Mesenchymal stem cell (in vitro differentiated cells and primary cell): Measurements from ENCODE around the gene RNU6-9.
"Not testable (repeated sequence)": the region's sequence is repeated elsewhere in the genome, so short reads cannot be mapped to it uniquely, and the experiment has no call there.

Experiments used
- DNase-seq: peaks from one replicate; pipeline ENCODE4 v3.0.0-alpha.2; 2013
- H2AFZ ChIP-seq: one replicate; pipeline ENCODE4 v1.6.1; 2013; ENCODE audit warnings: low read depth, mild to moderate bottlenecking, control low read depth, inconsistent platforms, low read length, moderate library complexity
- H2AK5ac ChIP-seq: 2 replicates; pipeline ENCODE4 v1.6.1; 2013; ENCODE audit warnings: low read length, moderate library complexity, mild to moderate bottlenecking, inconsistent platforms; ENCODE audit not compliant: severe bottlenecking
- H2BK120ac ChIP-seq: one replicate; pipeline ENCODE4 v1.6.1; 2013; ENCODE audit warnings: low read depth, mild to moderate bottlenecking, inconsistent platforms, low read length, moderate library complexity
- H2BK12ac ChIP-seq, 2 experiments: one replicate each; pipeline ENCODE4 v1.6.1; 2013; ENCODE audit warnings: inconsistent platforms in 2 of 2, low read length in 2 of 2, mild to moderate bottlenecking in 2 of 2, moderate library complexity in 2 of 2, control low read depth in 1 of 2
- H2BK15ac ChIP-seq: one replicate; pipeline ENCODE4 v1.6.1; 2013; ENCODE audit warnings: mild to moderate bottlenecking, low read depth, inconsistent platforms; ENCODE audit not compliant: poor library complexity, severe bottlenecking
- H2BK5ac ChIP-seq: 2 replicates; pipeline ENCODE4 v1.6.1; 2013; ENCODE audit warnings: low read depth, mild to moderate bottlenecking, low read length, control low read depth, inconsistent platforms; ENCODE audit not compliant: poor library complexity, severe bottlenecking
- H3K14ac ChIP-seq, 2 experiments: one replicate each; pipeline ENCODE4 v1.6.1; 2013; ENCODE audit warnings: inconsistent platforms in 2 of 2, low read length in 2 of 2, control low read depth in 1 of 2, mild to moderate bottlenecking in 1 of 2, moderate library complexity in 1 of 2
- H3K18ac ChIP-seq, 2 experiments: one replicate each; pipeline ENCODE4 v1.6.1; 2013; ENCODE audit warnings: inconsistent platforms in 2 of 2, low read length in 2 of 2, control low read depth in 1 of 2, low read depth in 1 of 2, mild to moderate bottlenecking in 1 of 2
- H3K23ac ChIP-seq, 2 experiments: one replicate each; pipeline ENCODE4 v1.6.1; 2013; ENCODE audit warnings: inconsistent platforms in 2 of 2, low read length in 2 of 2, mild to moderate bottlenecking in 2 of 2, moderate library complexity in 2 of 2, control low read depth in 1 of 2
- H3K27ac ChIP-seq: 2 replicates; pipeline ENCODE4 v1.5.1; 2013; ENCODE audit warnings: mild to moderate bottlenecking, moderate library complexity, low read length, control low read depth, inconsistent platforms; ENCODE audit not compliant: poor library complexity, severe bottlenecking
- H3K27me3 ChIP-seq, 2 experiments: 2 replicates each; pipeline versions ENCODE4 v1.6.1 to v1.7.0; 2013; ENCODE audit warnings: low read length in 2 of 2, mild to moderate bottlenecking in 2 of 2, moderate library complexity in 2 of 2, control low read depth in 1 of 2, inconsistent platforms in 1 of 2; ENCODE audit not compliant: control insufficient read depth in 1 of 2, insufficient read depth in 1 of 2
- H3K36me3 ChIP-seq, 2 experiments: 2 replicates each; pipeline versions ENCODE4 v1.6.1 to v1.7.0; 2013; ENCODE audit warnings: low read length in 2 of 2, control low read depth in 1 of 2, inconsistent platforms in 1 of 2, low read depth in 1 of 2, mild to moderate bottlenecking in 1 of 2; ENCODE audit not compliant: insufficient read depth in 2 of 2, control insufficient read depth in 1 of 2
- H3K4ac ChIP-seq, 2 experiments: one replicate each; pipeline ENCODE4 v1.6.1; 2013; ENCODE audit warnings: inconsistent platforms in 2 of 2, low read length in 2 of 2, mild to moderate bottlenecking in 2 of 2, moderate library complexity in 2 of 2, control low read depth in 1 of 2, low read depth in 1 of 2
- H3K4me1 ChIP-seq: 2 replicates; pipeline ENCODE4 v1.6.1; 2013; ENCODE audit warnings: low read depth, low read length, control low read depth; ENCODE audit not compliant: control insufficient read depth, insufficient read depth
- H3K4me2 ChIP-seq: 2 replicates; pipeline ENCODE4 v1.6.1; 2013; ENCODE audit warnings: low read length, mild to moderate bottlenecking, inconsistent platforms; ENCODE audit not compliant: poor library complexity, severe bottlenecking
- H3K4me3 ChIP-seq, 2 experiments: 2 replicates each; pipeline versions ENCODE4 v1.5.1 to v1.7.0; 2013; ENCODE audit warnings: low read length in 2 of 2, mild to moderate bottlenecking in 2 of 2, control low read depth in 1 of 2, low read depth in 1 of 2; ENCODE audit not compliant: insufficient read depth in 1 of 2
- H3K79me1 ChIP-seq: replicated peaks from 2 replicates; pipeline ENCODE4 v1.6.1; 2013; ENCODE audit warnings: mild to moderate bottlenecking, control low read depth, low read length, inconsistent platforms; ENCODE audit not compliant: poor library complexity, severe bottlenecking
- H3K9ac ChIP-seq: 2 replicates; pipeline ENCODE4 v1.7.0; 2013; ENCODE audit warnings: mild to moderate bottlenecking, low read length, moderate library complexity
- H3K9me3 ChIP-seq: 2 replicates; pipeline ENCODE4 v1.7.0; 2013; ENCODE audit warnings: mild to moderate bottlenecking, low read length; ENCODE audit not compliant: control insufficient read depth
- H4K8ac ChIP-seq: one replicate; pipeline ENCODE4 v1.6.1; 2013; ENCODE audit warnings: inconsistent platforms, mild to moderate bottlenecking, low read length, moderate library complexity
- H4K91ac ChIP-seq: one replicate; pipeline ENCODE4 v1.6.1; 2013; ENCODE audit warnings: mild to moderate bottlenecking, low read length, inconsistent platforms
- WGBS: methylation state at CpG from one replicate; pipeline ENCODE4 v1.1.7; 2013; ENCODE audit warnings: mixed read lengths; 5-methylcytosine and 5-hydroxymethylcytosine counted together

Gene RNU6-9

DNA sequence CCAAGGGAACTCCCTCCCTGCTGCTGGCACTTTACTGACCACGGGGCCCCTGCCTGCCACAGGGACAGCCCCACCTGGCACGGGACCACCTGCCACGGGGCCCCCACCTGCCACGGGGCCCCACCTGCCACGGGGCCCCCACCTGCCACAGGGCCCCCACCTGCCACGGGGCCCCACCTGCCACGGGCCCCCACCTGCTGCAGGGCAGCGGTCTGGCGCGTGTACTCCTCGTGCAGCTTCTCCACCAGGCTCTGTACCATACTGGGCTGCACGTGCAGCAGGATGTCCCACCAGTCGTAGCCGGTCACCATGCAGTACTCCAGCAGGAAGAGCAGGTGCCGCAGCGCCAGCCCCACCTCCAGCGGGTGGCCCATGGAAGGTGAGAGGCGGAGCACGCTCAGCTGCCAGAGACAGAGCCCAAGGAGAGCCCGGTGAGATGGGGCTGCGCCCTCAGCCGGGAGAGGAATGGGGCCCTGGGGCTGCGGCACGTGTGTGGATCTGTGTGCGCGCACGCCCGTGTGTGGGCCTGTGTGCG is 16.4 kb upstream of the RNU6-9 start:
- H3K4me2 ChIP-seq = no peak overlapping the region
- H3K36me3 ChIP-seq = peaks cover 41 to 91% of the 10 kb centered on the region in 2 experiments
- 97% methylated on average over 29 of the region's 29 CpGs for WGBS
- H3K9me3 ChIP-seq = no peaks in the 10 kb centered on the region
- no peak overlapping the region for H3K27ac ChIP-seq
- DNase-seq = no peak
- no peak overlapping the region for H4K8ac ChIP-seq
- no peak overlapping the region for H3K9ac ChIP-seq
- peaks cover 13% of the 10 kb centered on the region for H3K79me1 ChIP-seq
- H2BK15ac ChIP-seq = no peak overlapping the region
- peaks cover 19% of the 10 kb centered on the region for H3K4me1 ChIP-seq
- no peaks in the 10 kb centered on the region for H3K27me3 ChIP-seq
- no peak overlapping the region for H2AK5ac ChIP-seq
- H3K14ac ChIP-seq = no peak overlapping the region
- no peak overlapping the region for H3K4me3 ChIP-seq
- H4K91ac ChIP-seq = no peak overlapping the region
- H3K18ac ChIP-seq = no peak overlapping the region
- no peak overlapping the region for H3K23ac ChIP-seq
- no peak overlapping the region for H2AFZ ChIP-seq
- no peak overlapping the region for H3K4ac ChIP-seq
- no peak overlapping the region for H2BK5ac ChIP-seq
- H2BK12ac ChIP-seq = no peak overlapping the region
- H2BK120ac ChIP-seq = no peak overlapping the region

DNA sequence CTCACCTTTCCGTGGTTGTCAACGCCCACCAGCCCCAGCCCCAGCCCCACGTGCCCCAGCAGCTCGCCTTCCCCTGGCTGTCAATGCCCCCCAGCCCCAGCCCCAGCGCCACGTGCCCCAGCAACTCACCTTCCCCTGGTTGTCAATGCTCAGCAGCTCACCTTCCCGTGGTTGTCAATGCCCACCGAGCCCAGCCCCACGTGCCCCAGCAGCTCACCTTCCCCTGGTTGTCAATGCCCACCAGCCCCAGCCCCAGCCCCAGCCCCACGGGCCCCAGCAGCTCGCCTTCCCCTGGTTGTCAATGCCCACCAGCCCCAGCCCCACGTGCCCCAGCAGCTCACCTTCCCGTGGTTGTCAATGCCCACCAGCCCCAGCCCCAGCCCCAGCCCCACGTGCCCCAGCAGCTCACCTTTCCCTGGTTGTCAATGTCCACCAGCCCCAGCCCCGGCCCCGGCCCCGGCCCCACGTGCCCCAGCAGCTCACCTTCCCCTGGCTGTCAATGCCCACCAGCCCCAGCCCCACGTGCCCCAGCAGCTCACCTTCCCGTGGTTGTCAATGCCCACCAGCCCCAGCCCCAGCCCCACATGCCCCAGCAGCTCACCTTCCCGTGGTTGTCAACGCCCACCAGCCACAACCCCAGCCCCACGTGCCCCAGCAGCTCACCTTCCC is 15.2 kb upstream of the RNU6-9 start:
- not testable (repeated sequence) for H3K4me3 ChIP-seq, H3K4ac ChIP-seq, H3K27me3 ChIP-seq, H3K9me3 ChIP-seq, H3K9ac ChIP-seq, H2BK12ac ChIP-seq, H2BK15ac ChIP-seq, H3K14ac ChIP-seq, H3K23ac ChIP-seq, H2AK5ac ChIP-seq, H4K91ac ChIP-seq, H2BK120ac ChIP-seq, H3K18ac ChIP-seq, H2BK5ac ChIP-seq, H2AFZ ChIP-seq, H3K27ac ChIP-seq, H3K4me2 ChIP-seq, DNase-seq, H3K4me1 ChIP-seq, H4K8ac ChIP-seq
- Histone ChIP-seq H3K36me3 (peaks cover 54 to 96% of the 10 kb centered on the region in 2 experiments), H3K79me1 (peaks cover 24% of the 10 kb centered on the region)
- WGBS = 93% methylated on average over 18 of the region's 23 CpGs

DNA sequence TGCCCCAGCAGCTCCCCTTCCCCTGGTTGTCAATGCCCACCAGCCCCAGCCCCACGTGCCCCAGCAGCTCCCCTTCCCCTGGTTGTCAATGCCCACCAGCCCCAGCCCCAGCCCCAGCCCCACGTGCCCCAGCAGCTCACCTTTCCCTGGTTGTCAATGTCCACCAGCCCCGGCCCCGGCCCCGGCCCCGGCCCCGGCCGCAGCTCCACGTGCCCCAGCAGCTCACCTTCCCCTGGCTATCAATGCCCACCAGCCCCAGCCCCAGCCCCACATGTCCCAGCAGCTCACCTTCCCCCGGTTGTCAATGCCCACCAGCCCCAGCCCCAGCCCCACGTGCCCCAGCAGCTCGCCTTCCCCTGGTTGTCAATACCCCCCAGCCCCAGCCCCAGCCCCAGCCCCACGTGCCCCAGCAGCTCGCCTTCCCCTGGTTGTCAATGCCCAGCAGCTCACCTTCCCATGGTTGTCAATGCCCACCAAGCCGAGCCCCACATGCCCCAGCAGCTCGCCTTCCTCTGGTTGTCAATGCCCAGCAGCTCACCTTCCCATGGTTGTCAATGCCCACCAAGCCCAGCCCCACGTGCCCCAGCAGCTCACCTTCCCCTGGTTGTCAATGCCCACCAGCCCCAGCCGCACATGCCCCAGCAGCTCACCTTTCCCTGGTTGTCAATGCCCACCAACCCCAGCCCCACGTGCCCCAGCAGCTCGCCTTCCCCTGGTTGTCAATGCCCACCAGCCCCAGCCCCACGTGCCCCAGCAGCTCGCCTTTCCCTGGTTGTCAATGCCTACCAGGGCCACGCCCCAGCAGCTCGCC is 14.3 kb upstream of the RNU6-9 start:
- H2BK120ac ChIP-seq, H3K4me2 ChIP-seq, H3K27me3 ChIP-seq, H3K9me3 ChIP-seq, H3K27ac ChIP-seq, H2AFZ ChIP-seq, H2BK15ac ChIP-seq, H2BK5ac ChIP-seq, H2BK12ac ChIP-seq, H3K14ac ChIP-seq, H4K91ac ChIP-seq, H3K23ac ChIP-seq, H3K9ac ChIP-seq, DNase-seq, H3K4ac ChIP-seq, H2AK5ac ChIP-seq, H3K18ac ChIP-seq, H4K8ac ChIP-seq: not testable (repeated sequence)
- WGBS = 94% methylated on average over 20 of the region's 24 CpGs
- H3K4me3 ChIP-seq = peak overlapping the region in 1 of 2 experiments; percentile 31
- H3K36me3 ChIP-seq = peaks cover 59 to 96% of the 10 kb centered on the region in 2 experiments
- peaks cover 24% of the 10 kb centered on the region for H3K79me1 ChIP-seq
- H3K4me1 ChIP-seq = peaks cover 17% of the 10 kb centered on the region

DNA sequence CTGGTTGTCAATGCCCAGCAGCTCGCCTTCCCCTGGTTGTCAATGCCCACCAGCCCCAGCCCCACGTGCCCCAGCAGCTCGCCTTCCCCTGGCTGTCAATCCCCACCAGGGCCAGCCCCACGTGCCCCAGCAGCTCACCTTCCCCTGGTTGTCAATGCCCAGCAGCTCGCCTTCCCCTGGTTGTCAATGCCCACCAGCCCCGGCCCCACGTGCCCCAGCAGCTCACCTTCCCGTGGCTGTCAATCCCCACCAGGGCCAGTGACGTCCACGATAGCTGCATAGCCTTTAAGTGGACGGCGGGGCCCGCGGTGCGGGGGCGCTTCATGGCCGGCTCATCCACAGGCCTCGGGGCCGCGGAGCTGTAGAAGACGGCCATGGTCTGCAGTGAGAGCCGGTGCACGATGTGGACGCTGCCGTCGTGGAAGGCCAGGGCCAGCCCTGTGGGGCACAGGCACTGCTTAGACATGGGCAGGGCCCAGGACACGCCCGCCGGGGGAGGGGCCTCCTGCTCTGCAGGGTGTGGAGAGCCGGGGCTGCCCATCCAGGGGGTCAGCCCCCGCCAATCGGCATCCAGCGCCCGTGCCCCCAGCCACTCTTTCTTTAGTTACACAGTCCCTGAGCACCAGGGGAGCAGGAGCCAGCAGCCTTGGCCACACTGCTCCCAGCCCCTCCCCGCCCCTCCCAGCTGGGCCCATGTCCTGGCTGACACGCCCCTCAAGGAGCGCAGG is 13.4 kb upstream of the RNU6-9 start:
- no peaks in the 10 kb centered on the region for H3K27me3 ChIP-seq
- DNase-seq = no peak
- H3K4me3 ChIP-seq = no peak overlapping the region
- H2AFZ ChIP-seq = no peak overlapping the region
- H3K4me2 ChIP-seq = no peak overlapping the region
- H3K79me1 ChIP-seq = peaks cover 29% of the 10 kb centered on the region
- no peak overlapping the region for H4K8ac ChIP-seq
- no peak overlapping the region for H3K18ac ChIP-seq
- H2BK5ac ChIP-seq = no peak overlapping the region
- H3K4me1 ChIP-seq = peaks cover 24% of the 10 kb centered on the region
- no peaks in the 10 kb centered on the region for H3K9me3 ChIP-seq
- no peak overlapping the region for H3K4ac ChIP-seq
- no peak overlapping the region for H3K14ac ChIP-seq
- H2BK12ac ChIP-seq = no peak overlapping the region
- H3K9ac ChIP-seq = no peak overlapping the region
- no peak overlapping the region for H2BK15ac ChIP-seq
- H3K27ac ChIP-seq = no peak overlapping the region
- no peak overlapping the region for H3K23ac ChIP-seq
- peaks cover 55 to 97% of the 10 kb centered on the region in 2 experiments for H3K36me3 ChIP-seq
- H2AK5ac ChIP-seq = no peak overlapping the region
- H4K91ac ChIP-seq = no peak overlapping the region
- WGBS = 95% methylated on average over 31 of the region's 37 CpGs
- no peak overlapping the region for H2BK120ac ChIP-seq
